ENCODE data around the gene CALU. TPM values are rescaled to one million over a fixed set of nuclear protein-coding genes. Genes with fewer than 3 reads are reported as not detected.

CALU gene
- total RNA-seq, result 10 to 100 TPM; 15.0 to 46.0 (median 30.4) TPM
- polyA plus RNA-seq, result 10 to 100 TPM in 1 of 2 donors, 1 to 10 TPM in 1; 8.7 to 15.4 TPM

GRCh38 chr7:128739048-128739962 lies at the start of gene CALU:
Gene CALU, plus strand, starts transcription at chr7:128739359. Its CDS starts 9,225 bp downstream, at chr7:128748584.
- Histone ChIP-seq H3K27ac (peak within 1 kb of the TSS; percentile 73 to 92 (median 86)), H3K4me1 (peaks cover 10 to 27% (median 12%) of the 10 kb centered on the region in 3 donors), H3K4me3 (peak within 1 kb of the TSS; percentile 94 to 100 (median 98)), H3K9me3 (no peaks in the 10 kb centered on the region), H3K36me3 (no peaks in the 10 kb centered on the region), H3K27me3 (no peaks in the 10 kb centered on the region)
- DNase-seq (peak; percentile 95 to 98 (median 96)), FAIRE-seq (no peak), ATAC-seq (peak; percentile 97 to 99 (median 99))
- TF ChIP-seq CTCF (IDR thresholded peaks at IDR 0.05), result no peak
- intact Hi-C loops (cut with DNase I), result no loop called here
- WGBS, 2 donors, result 0% methylated on average over 70 to 74 of the region's 74 CpGs

GRCh38 chr7:128691227-128691626 lies 47.9 kb upstream of the CALU start:
- ATAC-seq (no peak), DNase-seq (no peak), FAIRE-seq (no peak)
- no peak for TF ChIP-seq CTCF (IDR thresholded peaks at IDR 0.05)
- H3K4me3 ChIP-seq, result no peak overlapping the region
- 85 to 88% methylated on average over 1 of the region's 1 CpG for WGBS, 2 donors
- no peaks in the 10 kb centered on the region for H3K4me1 ChIP-seq
- H3K9me3 ChIP-seq, result no peaks in the 10 kb centered on the region
- no peaks in the 10 kb centered on the region for H3K36me3 ChIP-seq
- no peak overlapping the region for H3K27ac ChIP-seq
- intact Hi-C loops (cut with DNase I), result no loop called here
- H3K27me3 ChIP-seq, result no peaks in the 10 kb centered on the region

- no peak for DNase-seq
- ATAC-seq, result no peak
- WGBS, 2 donors, result 57 to 59% methylated on average over 7 of the region's 7 CpGs
- Histone ChIP-seq H3K27ac (no peak overlapping the region), H3K9me3 (no peaks in the 10 kb centered on the region), H3K27me3 (peaks cover 0 to 4% (median 0%) of the 10 kb centered on the region in 4 donors), H3K36me3 (no peaks in the 10 kb centered on the region), H3K4me3 (no peak overlapping the region), H3K4me1 (peaks cover 0 to 3% (median 0%) of the 10 kb centered on the region in 3 donors)
- no peak for FAIRE-seq
- intact Hi-C loops (cut with DNase I), result no loop called here
- TF ChIP-seq CTCF (IDR thresholded peaks at IDR 0.05), result no peak
These were observed 46.4 kb upstream of the CALU start for GRCh38 chr7:128692623-128693270.

GRCh38 chr7:128693373-128694015 lies 45.7 kb upstream of the CALU start:
- ATAC-seq, result no peak
- no peak for TF ChIP-seq CTCF (IDR thresholded peaks at IDR 0.05)
- Histone ChIP-seq H3K4me1 (peaks cover 0 to 3% (median 0%) of the 10 kb centered on the region in 3 donors), H3K27me3 (peaks cover 0 to 8% (median 0%) of the 10 kb centered on the region in 4 donors), H3K9me3 (no peaks in the 10 kb centered on the region), H3K27ac (no peak overlapping the region), H3K36me3 (no peaks in the 10 kb centered on the region), H3K4me3 (no peak overlapping the region)
- intact Hi-C loops (cut with DNase I), result no loop called here
- FAIRE-seq, result no peak
- 88 to 91% methylated on average over 19 of the region's 19 CpGs for WGBS, 2 donors
- no peak for DNase-seq
